Left lung (tissue), 10 donors: ENCODE data around the gene SRGN. TPM values are rescaled to one million over a fixed set of nuclear protein-coding genes. Genes with fewer than 3 reads are reported as not detected.

ENCODE experiments used
- ATAC-seq: fragments of 200-7000 bp; cut with Tn5 transposase; one replicate; pipeline ENCODE4 v1.9.1; 2020; ENCODE audit warnings: moderate library complexity
- DNase-seq, 4 donors: peaks; one replicate each; pipeline ENCODE4 v3.0.0-alpha.2; 2013 to 2020
- H3K27ac ChIP-seq, 2 donors: fragments of 200-600 bp; sonication (generic) in 1 of 2; one replicate each; pipeline versions ENCODE4 v1.5.0 to v1.8.0; 2020 to 2021
- H3K27me3 ChIP-seq, 2 donors: fragments of 200-600 bp; sonication (generic) in 1 of 2; one replicate each; pipeline versions ENCODE4 v1.5.0 to v1.8.0; 2020 to 2021
- H3K36me3 ChIP-seq, 2 donors: fragments of 200-600 bp; sonication (generic) in 1 of 2; one replicate each; pipeline versions ENCODE4 v1.5.0 to v1.8.0; 2020 to 2021
- H3K4me1 ChIP-seq, 2 donors: fragments of 200-600 bp; one replicate each; pipeline ENCODE4 v1.8.0; 2021
- H3K4me3 ChIP-seq, 2 donors: fragments of 200-600 bp; sonication (generic) in 1 of 2; one replicate each; pipeline versions ENCODE4 v1.5.0 to v1.8.0; 2020 to 2021; ENCODE audit warnings: mild to moderate bottlenecking in 1 of 2
- H3K9me3 ChIP-seq, 2 donors: fragments of 200-600 bp; sonication (generic) in 1 of 2; one replicate each; pipeline versions ENCODE4 v1.5.0 to v1.8.0; 2020 to 2021
- intact Hi-C, 2 donors: fragments of 100-400 bp; cut with DNase I; formaldehyde crosslinking; loops; one replicate each; pipeline versions ENCODE4 v1.11.2 to v1.14.2; 2022
- polyA plus RNA-seq, 6 donors: library from polyadenylated mRNA; unstranded; fragments of 120-200 nt; gene quantifications; one replicate each; pipeline ENCODE4 v1.2.1, GENCODE V29; 2013; ENCODE audit not compliant: insufficient read length in 6 of 6
- total RNA-seq, 2 donors: library from RNA; stranded (reverse); fragmentation: NEBNext Ultra II Directional; extraction: Animal tissue kit (Norgen Biotek cat#: 25700); gene quantifications; one replicate each; pipeline ENCODE4 v1.2.1, GENCODE V29; 2021
- TF ChIP-seq, protein P1 (sequence below), 2 donors: fragments of 200-600 bp; sonication (generic) in 1 of 2; IDR thresholded peaks; one replicate each; pipeline versions ENCODE4 v1.5.0 to v1.8.0; 2021; ENCODE audit warnings: antibody characterized with exemption in 2 of 2
- donor health status: DM: no; HTN: yes; CAD: no.
- donor health status: DM: no; HTN: no; CAD: no.

Gene SRGN
- total and polyA plus RNA-seq, 8 donors, result 25.7 to 533 (median 36.1) TPM

DNA sequence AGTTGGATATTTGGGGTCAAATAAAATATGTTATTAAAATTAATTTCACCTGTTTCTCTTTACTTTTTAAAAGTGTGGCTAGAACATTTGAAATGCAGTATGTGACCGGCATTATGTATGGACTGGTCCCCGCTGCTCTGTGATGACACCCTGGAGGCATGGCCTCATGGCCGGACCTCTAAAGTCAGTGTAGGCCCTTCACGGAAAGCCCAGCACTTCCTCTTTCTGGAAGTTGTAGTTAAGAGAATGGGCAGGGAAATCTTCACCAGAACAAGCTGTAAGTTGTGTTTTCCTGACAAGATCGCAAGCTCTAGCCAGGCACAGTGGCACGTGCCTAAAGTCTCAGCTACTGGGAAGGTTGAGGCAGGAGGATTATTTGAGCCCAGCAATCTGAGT is 38.3 kb upstream of the SRGN start:
- Histone ChIP-seq H3K36me3 (no peaks in the 10 kb centered on the region), H3K27ac (peak overlapping the region; percentile 80 to 94), H3K9me3 (no peaks in the 10 kb centered on the region), H3K4me1 (peaks cover 3 to 91% of the 10 kb centered on the region in 2 donors), H3K4me3 (no peak overlapping the region), H3K27me3 (no peaks in the 10 kb centered on the region)
- TF ChIP-seq, protein P1, sequence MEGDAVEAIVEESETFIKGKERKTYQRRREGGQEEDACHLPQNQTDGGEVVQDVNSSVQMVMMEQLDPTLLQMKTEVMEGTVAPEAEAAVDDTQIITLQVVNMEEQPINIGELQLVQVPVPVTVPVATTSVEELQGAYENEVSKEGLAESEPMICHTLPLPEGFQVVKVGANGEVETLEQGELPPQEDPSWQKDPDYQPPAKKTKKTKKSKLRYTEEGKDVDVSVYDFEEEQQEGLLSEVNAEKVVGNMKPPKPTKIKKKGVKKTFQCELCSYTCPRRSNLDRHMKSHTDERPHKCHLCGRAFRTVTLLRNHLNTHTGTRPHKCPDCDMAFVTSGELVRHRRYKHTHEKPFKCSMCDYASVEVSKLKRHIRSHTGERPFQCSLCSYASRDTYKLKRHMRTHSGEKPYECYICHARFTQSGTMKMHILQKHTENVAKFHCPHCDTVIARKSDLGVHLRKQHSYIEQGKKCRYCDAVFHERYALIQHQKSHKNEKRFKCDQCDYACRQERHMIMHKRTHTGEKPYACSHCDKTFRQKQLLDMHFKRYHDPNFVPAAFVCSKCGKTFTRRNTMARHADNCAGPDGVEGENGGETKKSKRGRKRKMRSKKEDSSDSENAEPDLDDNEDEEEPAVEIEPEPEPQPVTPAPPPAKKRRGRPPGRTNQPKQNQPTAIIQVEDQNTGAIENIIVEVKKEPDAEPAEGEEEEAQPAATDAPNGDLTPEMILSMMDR (IDR thresholded peaks at IDR 0.05), result no peak
- ATAC-seq (peak; percentile 33), DNase-seq (peak in 1 of 4 donors; percentile 74)
- intact Hi-C loops, result no loop called here

DNA sequence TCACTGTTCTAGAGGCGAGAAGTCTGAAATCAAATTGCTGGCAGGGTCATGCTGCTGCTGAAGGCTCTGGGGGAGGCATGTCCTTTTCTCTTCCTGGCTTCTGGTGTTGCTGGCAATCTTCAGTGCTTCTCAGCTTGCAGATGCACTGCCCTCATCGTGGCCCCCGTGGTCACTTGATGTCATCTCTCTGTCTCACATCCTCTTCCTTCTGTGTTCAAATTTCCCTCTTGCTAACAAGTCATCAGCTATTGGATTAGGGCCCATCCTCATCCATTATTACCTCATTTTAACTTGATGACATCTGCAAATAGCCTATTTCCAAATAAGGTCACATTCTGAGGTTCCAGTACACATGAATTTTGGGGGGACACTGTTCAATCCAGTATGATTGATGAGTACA is 36.6 kb upstream of the SRGN start:
- Histone ChIP-seq H3K9me3 (no peaks in the 10 kb centered on the region), H3K27ac (peak overlapping the region; percentile 10 to 68), H3K4me3 (no peak overlapping the region), H3K36me3 (no peaks in the 10 kb centered on the region), H3K4me1 (peaks cover 3 to 88% of the 10 kb centered on the region in 2 donors), H3K27me3 (no peaks in the 10 kb centered on the region)
- TF ChIP-seq, protein P1 (IDR thresholded peaks at IDR 0.05), result no peak
- peak in 1 of 4 donors; percentile 70 for DNase-seq
- intact Hi-C loops, result no loop called here
- ATAC-seq, result peak; percentile 51

DNA sequence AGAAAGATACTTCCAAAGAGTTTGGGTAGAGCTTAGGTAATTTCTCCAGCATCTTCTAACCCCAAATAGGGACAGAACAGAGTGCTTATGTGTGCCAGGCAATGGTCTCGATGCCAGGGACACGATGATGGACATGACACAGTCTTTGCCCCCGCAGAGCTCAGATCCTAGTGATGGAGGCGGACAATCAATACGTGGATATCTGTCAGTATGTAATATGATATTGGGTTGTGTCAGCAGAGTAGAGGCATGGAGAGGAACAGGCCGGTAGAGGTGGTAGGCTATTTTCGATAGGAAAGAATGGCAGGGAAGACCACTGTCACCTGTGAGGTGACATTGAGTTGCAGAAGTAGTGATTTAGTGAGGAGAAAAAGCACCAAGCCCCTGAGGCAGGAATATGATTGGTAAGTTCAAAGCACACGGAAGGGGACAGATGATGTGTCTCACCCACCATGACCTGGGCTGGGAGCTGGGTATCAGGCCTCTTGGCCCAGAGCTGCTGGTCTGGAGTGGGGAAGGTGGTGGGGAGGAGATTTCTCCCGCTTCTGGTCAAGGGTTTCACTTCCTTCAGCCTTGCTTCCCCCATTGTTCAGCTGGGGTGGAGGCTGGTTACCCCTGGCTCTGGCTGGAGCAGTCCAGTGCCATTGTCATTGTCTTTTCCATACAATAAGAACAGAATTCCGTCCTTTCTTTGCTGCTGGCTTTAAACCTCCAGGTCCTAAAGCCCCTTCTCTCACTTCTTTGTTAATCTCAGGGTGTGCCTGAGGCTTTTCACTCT is 36.0 kb upstream of the SRGN start:
- H3K4me1 ChIP-seq, result peaks cover 3 to 88% of the 10 kb centered on the region in 2 donors

DNA sequence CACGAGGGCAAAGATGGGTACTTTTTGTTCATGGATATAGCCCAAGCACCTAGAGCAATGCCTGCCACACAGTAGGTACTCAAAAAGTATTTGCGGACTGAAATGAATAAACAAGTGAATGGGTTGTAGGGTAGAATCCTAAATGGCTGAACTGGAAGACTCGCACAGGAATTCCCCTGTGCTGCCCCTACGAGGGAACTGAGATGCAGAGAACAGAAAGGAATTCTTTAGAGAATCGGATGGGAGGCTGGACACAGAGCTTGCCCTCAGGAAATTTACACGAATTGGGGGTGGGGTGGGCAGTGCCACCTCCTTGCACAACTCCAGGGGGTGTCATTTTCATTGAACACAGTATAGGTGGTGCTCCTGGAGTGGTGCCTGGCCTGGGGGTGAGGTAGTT is 35.2 kb upstream of the SRGN start:
- TF ChIP-seq, protein P1 (IDR thresholded peaks at IDR 0.05), result no peak
- no peak for DNase-seq
- Histone ChIP-seq H3K36me3 (no peaks in the 10 kb centered on the region), H3K27ac (peak overlapping the region in 1 of 2 donors; percentile 68), H3K27me3 (no peaks in the 10 kb centered on the region), H3K9me3 (no peaks in the 10 kb centered on the region), H3K4me3 (no peak overlapping the region), H3K4me1 (peaks cover 0 to 88% of the 10 kb centered on the region in 2 donors)
- ATAC-seq, result no peak
- intact Hi-C loops, result no loop called here

More for the DNA sequence above, 36.0 kb upstream of the SRGN start:
- H3K4me3 ChIP-seq, result no peak overlapping the region
- no peaks in the 10 kb centered on the region for H3K27me3 ChIP-seq
- no peaks in the 10 kb centered on the region for H3K9me3 ChIP-seq
- TF ChIP-seq, protein P1 (IDR thresholded peaks at IDR 0.05), result no peak
- intact Hi-C loops, result no loop called here
- DNase-seq, result peak in 1 of 4 donors; percentile 56
- H3K36me3 ChIP-seq, result no peaks in the 10 kb centered on the region
- peak overlapping the region; percentile 5 to 68 for H3K27ac ChIP-seq
- ATAC-seq, result peak; percentile 37

DNA sequence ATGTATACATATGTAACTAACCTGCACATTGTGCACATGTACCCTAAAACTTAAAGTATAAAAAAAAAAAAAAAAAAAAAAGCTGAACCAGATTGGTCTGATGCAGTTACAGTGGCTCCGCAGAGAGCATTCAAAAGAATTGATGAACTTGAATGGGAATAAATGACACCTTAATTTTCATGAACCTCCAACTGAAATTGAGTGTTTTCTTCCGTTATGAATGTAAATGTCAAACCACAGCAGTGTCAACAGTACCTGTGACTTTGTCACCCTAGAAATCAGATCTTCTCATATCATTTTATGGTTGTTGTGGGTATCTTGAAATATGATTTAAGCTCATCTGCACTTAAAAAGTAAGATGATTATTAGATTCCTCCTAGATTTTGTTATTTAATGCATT is 32.7 kb upstream of the SRGN start:
- Histone ChIP-seq H3K27ac (peak overlapping the region in 1 of 2 donors; percentile 86), H3K9me3 (no peaks in the 10 kb centered on the region), H3K4me3 (no peak overlapping the region), H3K27me3 (no peaks in the 10 kb centered on the region), H3K36me3 (no peaks in the 10 kb centered on the region), H3K4me1 (peaks cover 0 to 89% of the 10 kb centered on the region in 2 donors)
- TF ChIP-seq, protein P1 (IDR thresholded peaks at IDR 0.05), result no peak
- intact Hi-C loops, result no loop called here
- ATAC-seq (no peak), DNase-seq (no peak)
